ENCODE measurements around the gene ANAPC10.

ANAPC10 gene

GRCh38 chr4:144985531-144985930 lies 112.5 kb downstream of the ANAPC10 start:
- Mint-ChIP-seq H3K4me1 (peaks cover 7% of the 10 kb centered on the region), H3K27ac (no peak overlapping the region), H3K9me3 (peaks cover 11% of the 10 kb centered on the region), H3K27me3 (ENCODE audit: low read depth) (no peaks in the 10 kb centered on the region), H3K36me3 (ENCODE audit: low read depth) (peaks cover 6% of the 10 kb centered on the region), H3K4me3 (no peak overlapping the region)
- no peak for TF ChIP-seq CTCF (IDR thresholded peaks at IDR 0.05; ENCODE audit: unreplicated experiment in 3 of 3)

DNA sequence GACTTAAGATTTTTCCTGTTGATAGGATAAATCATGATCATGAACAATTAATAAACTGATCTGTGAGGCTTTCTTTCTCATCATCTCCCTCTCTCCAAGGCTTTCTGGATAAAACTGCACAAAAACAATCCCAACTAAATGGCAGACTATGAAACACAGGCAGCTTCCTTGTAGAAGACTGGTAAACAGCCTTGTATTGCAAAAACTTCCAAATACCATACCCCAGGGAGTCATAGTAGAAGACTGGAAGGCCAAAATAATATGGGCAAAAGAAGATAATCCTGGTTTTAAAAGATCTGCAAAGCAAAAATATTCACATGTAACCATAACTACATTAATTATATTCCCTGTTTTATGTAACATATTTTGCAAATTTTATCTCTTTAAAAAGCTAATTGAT lies 113.0 kb downstream of the ANAPC10 start:
- Mint-ChIP-seq H3K27ac (no peak overlapping the region), H3K27me3 (ENCODE audit: low read depth) (no peaks in the 10 kb centered on the region)

DNA sequence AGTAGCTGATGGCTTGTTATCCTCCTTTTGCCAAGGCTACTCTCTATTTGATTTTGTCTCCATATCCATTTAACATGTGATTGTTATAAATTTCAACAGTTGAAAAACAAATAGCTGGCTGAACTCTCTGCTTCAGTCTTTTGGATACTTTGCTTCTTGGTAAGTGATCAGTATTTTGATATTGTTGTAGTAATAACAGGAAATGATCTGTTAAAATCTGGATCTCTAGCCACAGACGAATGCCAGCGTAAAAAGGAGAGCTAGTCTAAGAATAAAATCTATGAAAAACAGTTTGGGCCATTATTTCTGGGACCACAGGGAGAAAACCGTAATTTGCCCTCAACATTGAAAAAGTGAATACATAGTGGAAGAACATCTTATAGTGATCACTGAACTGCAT lies 113.8 kb downstream of the ANAPC10 start:
- TF ChIP-seq CTCF (IDR thresholded peaks at IDR 0.05; ENCODE audit: unreplicated experiment in 3 of 3) = no peak
- Mint-ChIP-seq H3K9me3 (peaks cover 18% of the 10 kb centered on the region), H3K36me3 (ENCODE audit: low read depth) (peaks cover 4% of the 10 kb centered on the region), H3K27me3 (ENCODE audit: low read depth) (no peaks in the 10 kb centered on the region), H3K4me1 (peaks cover 2% of the 10 kb centered on the region), H3K27ac (no peak overlapping the region), H3K4me3 (no peak overlapping the region)

More for the DNA sequence above, 113.0 kb downstream of the ANAPC10 start:
- Mint-ChIP-seq H3K4me1 (peaks cover 7% of the 10 kb centered on the region), H3K4me3 (no peak overlapping the region), H3K36me3 (ENCODE audit: low read depth) (peaks cover 4% of the 10 kb centered on the region), H3K9me3 (peaks cover 14% of the 10 kb centered on the region)
- TF ChIP-seq CTCF (IDR thresholded peaks at IDR 0.05; ENCODE audit: unreplicated experiment in 3 of 3) = no peak

- Mint-ChIP-seq H3K4me1 (no peaks in the 10 kb centered on the region), H3K9me3 (peaks cover 12% of the 10 kb centered on the region)
Observed at GRCh38 chr4:144975718-144976117, 122.3 kb downstream of the ANAPC10 start.

DNA sequence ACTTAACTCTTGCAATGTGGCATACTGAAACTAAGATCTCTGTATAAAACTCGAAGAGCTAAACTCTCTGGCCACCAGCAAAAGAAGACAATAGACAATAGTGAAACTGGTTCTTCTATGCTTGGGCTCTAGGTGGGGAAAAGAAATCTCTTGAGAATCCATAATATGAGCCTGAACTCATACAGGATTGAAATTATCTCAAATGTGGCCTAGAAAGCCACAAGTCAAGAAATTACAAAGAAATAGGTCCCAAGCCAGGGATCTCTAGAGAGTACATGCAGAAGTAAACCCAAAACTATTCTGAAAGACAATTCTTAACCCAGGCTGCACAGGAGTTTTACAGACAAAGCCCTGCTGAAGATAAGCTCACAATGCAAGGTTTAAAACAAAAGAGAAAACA lies 127.4 kb downstream of the ANAPC10 start:
- Mint-ChIP-seq H3K27me3 (ENCODE audit: low read depth) (no peaks in the 10 kb centered on the region), H3K36me3 (ENCODE audit: low read depth) (no peaks in the 10 kb centered on the region), H3K27ac (no peak overlapping the region)

More at GRCh38 chr4:144975718-144976117, 122.3 kb downstream of the ANAPC10 start:
- no peak overlapping the region for H3K27ac Mint-ChIP-seq
- no peaks in the 10 kb centered on the region for H3K36me3 Mint-ChIP-seq (ENCODE audit: low read depth)
- H3K27me3 Mint-ChIP-seq (ENCODE audit: low read depth) = no peaks in the 10 kb centered on the region
- no peak overlapping the region for H3K4me3 Mint-ChIP-seq
- no peak for TF ChIP-seq CTCF (IDR thresholded peaks at IDR 0.05; ENCODE audit: unreplicated experiment in 3 of 3)

More for the DNA sequence above, 127.4 kb downstream of the ANAPC10 start:
- no peak for TF ChIP-seq CTCF (IDR thresholded peaks at IDR 0.05; ENCODE audit: unreplicated experiment in 3 of 3)
- no peaks in the 10 kb centered on the region for H3K4me1 Mint-ChIP-seq
- H3K4me3 Mint-ChIP-seq = no peak overlapping the region
- peaks cover 2% of the 10 kb centered on the region for H3K9me3 Mint-ChIP-seq
